ENCODE measurements around the gene LITAFD. TPM values are rescaled to one million over a fixed set of nuclear protein-coding genes. Genes with fewer than 3 reads are reported as not detected.

Gene LITAFD
- total RNA-seq, 1 experiment from 2014 or later = not detected

DNA sequence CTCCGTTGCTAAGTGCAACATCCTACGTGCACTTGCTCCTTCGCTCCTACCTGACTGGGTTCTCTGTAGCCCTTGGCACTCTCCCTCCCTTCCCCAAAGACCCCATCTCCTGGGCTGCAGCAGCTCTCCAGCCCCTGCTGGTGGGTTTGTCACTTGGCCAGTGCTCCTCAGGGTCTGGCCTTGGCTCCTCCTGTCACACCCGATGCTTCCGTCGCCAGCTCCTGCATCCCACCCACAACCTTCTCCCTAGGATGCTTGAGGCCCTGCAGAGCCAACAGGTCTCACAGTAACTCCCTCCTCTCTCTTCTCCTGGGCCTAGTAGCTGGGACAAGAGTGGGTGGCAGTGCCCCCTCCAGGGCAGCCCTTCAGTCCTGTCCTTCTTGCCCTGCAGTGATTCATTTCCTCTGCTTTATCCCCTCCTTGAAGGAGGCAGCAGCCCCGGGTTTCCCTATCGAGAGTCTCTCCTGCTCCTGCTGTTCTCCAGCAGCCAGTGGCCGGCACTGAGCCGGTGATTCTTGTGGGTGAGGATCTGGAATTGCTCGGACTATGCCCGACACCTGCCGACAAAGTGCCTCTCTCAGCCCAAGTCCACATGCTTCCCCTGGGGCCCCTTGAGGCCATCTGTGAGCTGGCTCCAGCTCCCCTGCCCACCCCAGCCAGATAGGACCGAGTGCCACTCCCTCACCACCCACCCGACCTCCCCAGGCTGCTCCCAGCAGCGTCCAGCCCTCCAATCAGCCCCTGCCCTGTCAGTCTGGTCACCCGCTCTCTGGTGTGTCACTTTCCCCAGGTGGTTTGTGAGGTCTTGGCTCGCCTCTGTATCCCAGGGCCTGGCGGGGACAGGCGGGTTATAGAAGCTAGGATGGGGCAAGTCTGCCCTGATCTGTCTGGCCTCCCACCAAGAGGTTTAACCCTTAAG is 3.8 kb downstream of the LITAFD start:
- H3K4me2 ChIP-seq = peak overlapping the region; percentile 2; the same call in 1 of the 2 replicates
- no peaks in the 10 kb centered on the region for H3K79me2 ChIP-seq (ENCODE audit: low read depth)
- BruUV-seq (replicated peaks) = no TSS peak
- H3K4me3 ChIP-seq = no peak overlapping the region
- no peaks in the 10 kb centered on the region for H3K27me3 ChIP-seq (ENCODE audit: insufficient read depth, low read depth)
- H3F3A ChIP-seq (ENCODE audit: insufficient read depth, low read depth) = peaks cover 24% of the 10 kb centered on the region
- peaks cover 4% of the 10 kb centered on the region; the same call in 1 of the 2 replicates for H4K20me1 ChIP-seq (ENCODE audit: insufficient read depth)
- ChIA-PET CTCF (interaction anchor here (0.6 to 0.9 kb wide), 2 partner anchors 123 to 1624 kb away, joined by 3 read pairs; no protein-coding TSS in a partner anchor), POLR2A (ENCODE audit: unreplicated experiment) (interaction anchor here (0.6 kb wide), 2 partner anchors 69 to 86 kb away, joined by 3 to 12 read pairs; no protein-coding TSS in a partner anchor)
- no peak for TF ChIP-seq EZH2 (IDR thresholded peaks at IDR 0.05; ENCODE audit: low read depth)
- TF ChIP-seq, protein P1, sequence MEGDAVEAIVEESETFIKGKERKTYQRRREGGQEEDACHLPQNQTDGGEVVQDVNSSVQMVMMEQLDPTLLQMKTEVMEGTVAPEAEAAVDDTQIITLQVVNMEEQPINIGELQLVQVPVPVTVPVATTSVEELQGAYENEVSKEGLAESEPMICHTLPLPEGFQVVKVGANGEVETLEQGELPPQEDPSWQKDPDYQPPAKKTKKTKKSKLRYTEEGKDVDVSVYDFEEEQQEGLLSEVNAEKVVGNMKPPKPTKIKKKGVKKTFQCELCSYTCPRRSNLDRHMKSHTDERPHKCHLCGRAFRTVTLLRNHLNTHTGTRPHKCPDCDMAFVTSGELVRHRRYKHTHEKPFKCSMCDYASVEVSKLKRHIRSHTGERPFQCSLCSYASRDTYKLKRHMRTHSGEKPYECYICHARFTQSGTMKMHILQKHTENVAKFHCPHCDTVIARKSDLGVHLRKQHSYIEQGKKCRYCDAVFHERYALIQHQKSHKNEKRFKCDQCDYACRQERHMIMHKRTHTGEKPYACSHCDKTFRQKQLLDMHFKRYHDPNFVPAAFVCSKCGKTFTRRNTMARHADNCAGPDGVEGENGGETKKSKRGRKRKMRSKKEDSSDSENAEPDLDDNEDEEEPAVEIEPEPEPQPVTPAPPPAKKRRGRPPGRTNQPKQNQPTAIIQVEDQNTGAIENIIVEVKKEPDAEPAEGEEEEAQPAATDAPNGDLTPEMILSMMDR (conservative IDR thresholded peaks at IDR 0.05) = no peak
- H3K27ac ChIP-seq = peak overlapping the region; percentile 26; the same call in 1 of the 2 replicates
- H3K9me2 ChIP-seq (ENCODE audit: insufficient read depth) = no peaks in the 10 kb centered on the region
- no peaks in the 10 kb centered on the region for H3K9me3 ChIP-seq (ENCODE audit: insufficient read depth, low read depth)
- intact Hi-C loops (cut with micrococcal nuclease; ENCODE audit: unreplicated experiment) = loop anchor here (2.0 kb wide), 1 partner anchor 319 kb away; no protein-coding TSS in a partner anchor
- no peaks in the 10 kb centered on the region for H3K36me3 ChIP-seq (ENCODE audit: low read depth)
- no peak overlapping the region for H2AFZ ChIP-seq
- H3K4me1 ChIP-seq (replicated peaks; ENCODE audit: insufficient read depth) = peaks cover 22% of the 10 kb centered on the region
- DNase-seq = peak in 1 of 2 experiments; percentile 56

DNA sequence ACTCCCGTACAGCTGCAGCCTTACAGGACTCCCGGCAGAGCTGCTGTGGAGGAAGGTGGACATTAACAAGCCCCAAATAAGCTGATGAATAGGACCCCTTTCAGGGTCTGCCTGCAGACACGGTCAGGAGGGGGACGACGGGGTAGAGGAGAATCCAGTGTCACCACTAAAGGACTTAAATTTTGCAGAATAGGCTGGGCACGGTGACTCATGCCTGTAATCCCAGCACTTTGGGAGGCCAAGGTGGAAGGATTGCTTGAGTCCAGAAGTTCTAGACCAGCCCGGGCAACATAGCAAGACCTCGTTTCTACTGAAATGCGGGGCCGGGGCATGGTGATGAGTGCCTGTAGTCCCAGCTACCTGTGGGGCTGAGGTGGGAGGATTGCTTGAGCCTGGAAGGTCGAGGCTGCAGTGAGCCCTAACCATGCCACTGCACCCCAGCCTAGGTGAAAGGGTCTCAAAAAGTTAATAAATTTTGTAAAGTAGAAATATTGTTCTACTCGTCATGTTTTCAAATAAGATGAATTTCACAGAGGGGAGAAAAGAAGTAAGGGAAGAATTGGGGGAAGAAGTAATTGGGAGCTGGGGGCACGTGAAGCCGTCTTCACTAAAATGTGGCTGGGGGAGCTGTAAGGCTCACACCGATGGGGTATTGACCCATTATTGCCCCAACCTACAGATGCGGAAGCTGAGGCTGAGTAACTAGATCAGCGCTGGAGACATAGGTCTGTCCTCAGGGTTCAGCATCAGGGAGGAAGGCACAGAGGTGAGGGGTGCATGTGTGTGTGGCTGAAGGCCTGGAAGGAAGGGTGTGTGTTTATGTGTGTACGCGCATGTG is 4.7 kb downstream of the LITAFD start:
- POLR2A ChIA-PET (ENCODE audit: unreplicated experiment) = interaction anchor here (0.6 kb wide), 1 partner anchor 87 kb away, joined by 12 read pairs; no protein-coding TSS in a partner anchor
- CTCF ChIA-PET = interaction anchor here (0.9 kb wide), 1 partner anchor 122 kb away, joined by 3 read pairs; no protein-coding TSS in a partner anchor
- H3K27ac ChIP-seq = no peak overlapping the region
- BruUV-seq (replicated peaks) = no TSS peak
- peaks cover 22% of the 10 kb centered on the region for H3K4me1 ChIP-seq (replicated peaks; ENCODE audit: insufficient read depth)
- DNase-seq = no peak
- TF ChIP-seq, protein P1 (conservative IDR thresholded peaks at IDR 0.05) = no peak
- no peak for TF ChIP-seq EZH2 (IDR thresholded peaks at IDR 0.05; ENCODE audit: low read depth)
- no peak overlapping the region for H2AFZ ChIP-seq
- no peaks in the 10 kb centered on the region for H3K9me2 ChIP-seq (ENCODE audit: insufficient read depth)
- H3K36me3 ChIP-seq (ENCODE audit: low read depth) = 0 out of 2 replicates have a peak, but pooled peaks cover 2% of the 10 kb centered on the region
- H3K9me3 ChIP-seq (ENCODE audit: insufficient read depth, low read depth) = no peaks in the 10 kb centered on the region
- intact Hi-C loops (cut with micrococcal nuclease; ENCODE audit: unreplicated experiment) = no loop called here
- H3F3A ChIP-seq (ENCODE audit: insufficient read depth, low read depth) = peaks cover 24% of the 10 kb centered on the region
- peaks cover 4% of the 10 kb centered on the region; the same call in 1 of the 2 replicates for H4K20me1 ChIP-seq (ENCODE audit: insufficient read depth)
- no peaks in the 10 kb centered on the region for H3K79me2 ChIP-seq (ENCODE audit: low read depth)
- no peak overlapping the region for H3K4me3 ChIP-seq
- H3K27me3 ChIP-seq (ENCODE audit: insufficient read depth, low read depth) = no peaks in the 10 kb centered on the region
- peak overlapping the region; percentile 2; the same call in 1 of the 2 replicates for H3K4me2 ChIP-seq

DNA sequence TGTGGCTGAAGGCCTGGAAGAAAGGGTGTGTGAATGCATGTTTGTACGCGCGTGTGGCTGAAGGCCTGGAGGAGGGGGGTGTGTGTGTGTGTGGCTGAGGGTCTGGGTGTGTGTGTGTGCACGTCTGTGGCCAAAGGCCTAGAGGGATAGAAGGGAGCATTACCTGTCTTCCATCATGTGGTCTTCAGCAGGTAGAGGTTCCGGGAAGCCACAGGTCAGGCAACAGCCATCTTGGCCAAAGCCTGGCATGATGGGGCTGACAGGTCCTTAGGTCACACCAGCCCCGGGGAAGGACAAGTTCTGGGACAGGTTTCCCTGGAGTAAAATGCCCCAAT is 5.2 kb downstream of the LITAFD start:
- no peaks in the 10 kb centered on the region for H3K27me3 ChIP-seq (ENCODE audit: insufficient read depth, low read depth)
- H3K79me2 ChIP-seq (ENCODE audit: low read depth) = no peaks in the 10 kb centered on the region
- no peak overlapping the region for H2AFZ ChIP-seq
- ChIA-PET POLR2A (ENCODE audit: unreplicated experiment) (no interaction called here), CTCF (no interaction called here)
- no peak overlapping the region for H3K27ac ChIP-seq
- TF ChIP-seq, protein P1 (conservative IDR thresholded peaks at IDR 0.05) = no peak
- no peak for TF ChIP-seq EZH2 (IDR thresholded peaks at IDR 0.05; ENCODE audit: low read depth)
- no peak overlapping the region for H3K4me3 ChIP-seq
- 0 out of 2 replicates have a peak, but pooled peaks cover 7% of the 10 kb centered on the region for H3K36me3 ChIP-seq (ENCODE audit: low read depth)
- H3K9me2 ChIP-seq (ENCODE audit: insufficient read depth) = no peaks in the 10 kb centered on the region
- H3K4me2 ChIP-seq = no peak overlapping the region
- peaks cover 22% of the 10 kb centered on the region for H3K4me1 ChIP-seq (replicated peaks; ENCODE audit: insufficient read depth)
- peaks cover 24% of the 10 kb centered on the region for H3F3A ChIP-seq (ENCODE audit: insufficient read depth, low read depth)
- H4K20me1 ChIP-seq (ENCODE audit: insufficient read depth) = peaks cover 4% of the 10 kb centered on the region; the same call in 1 of the 2 replicates
- no peak for DNase-seq
- BruUV-seq (replicated peaks) = no TSS peak
- H3K9me3 ChIP-seq (ENCODE audit: insufficient read depth, low read depth) = no peaks in the 10 kb centered on the region
- intact Hi-C loops (cut with micrococcal nuclease; ENCODE audit: unreplicated experiment) = no loop called here
